ENCODE results near the gene PTPRN2. TPM values are rescaled to one million over a fixed set of nuclear protein-coding genes. Genes with fewer than 3 reads are reported as not detected.

PTPRN2 gene
- total and polyA plus RNA-seq, 2 of the 13 experiments (the other 11 are each of a cell fraction or from before 2014, with no cell fraction given), result 2.5 to 24.2 TPM

DNA sequence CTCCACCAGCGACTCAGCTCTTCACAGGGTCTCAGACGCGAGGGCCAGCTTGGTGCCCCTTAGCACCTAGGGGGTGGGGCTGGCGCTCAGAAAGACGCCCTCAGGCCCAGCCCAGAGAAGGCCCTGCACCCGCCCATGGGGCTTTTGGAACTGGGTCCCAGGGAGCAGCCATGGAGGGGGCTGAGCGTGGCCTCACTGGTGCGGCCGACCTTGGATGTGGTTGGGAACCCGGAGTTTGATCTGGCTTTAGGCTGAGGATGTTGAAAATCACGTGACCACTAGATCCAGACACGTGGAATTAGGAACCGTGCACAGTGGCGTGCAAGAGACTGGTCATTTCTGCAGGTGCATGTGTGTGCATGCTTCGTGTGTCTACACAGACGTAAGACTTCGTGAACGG is 1065.4 kb downstream of the PTPRN2 start:
- H3K9ac ChIP-seq (ENCODE audit: insufficient read depth, low read depth, low read length), result no peak overlapping the region
- ATAC-seq (no peak), FAIRE-seq (no peak), DNase-seq (ENCODE audit: low spot score) (no peak)
- H3K4me3 ChIP-seq (replicated peaks in 1 of 3; ENCODE audit: insufficient read depth in 1 of 3, low read depth in 2 of 3, low read length in 3 of 3), result no peak overlapping the region
- H3K79me2 ChIP-seq (ENCODE audit: insufficient read depth, low read length), result no peaks in the 10 kb centered on the region
- in situ Hi-C loops (cut with HindIII; ENCODE audit: extremely low pct_ligation_motif_present, low pct_unique_long_range_greater_than_20kb), result no loop called here
- no peaks in the 10 kb centered on the region for H3K4me1 ChIP-seq (ENCODE audit: insufficient read depth, low read length)
- CTCF ChIA-PET (ENCODE audit: low intra/inter-chr PET ratio, low total read pairs), result no interaction called here
- no peak overlapping the region for H3K4me2 ChIP-seq (ENCODE audit: low read depth, low read length)
- intact Hi-C loops (cut with micrococcal nuclease; ENCODE audit: unreplicated experiment), result no loop called here
- no peaks in the 10 kb centered on the region for H4K20me1 ChIP-seq (ENCODE audit: insufficient read depth, low read length)
- POLR2A ChIA-PET, result no interaction called here
- no peak overlapping the region for H3K27ac ChIP-seq (ENCODE audit: extremely low read length, insufficient read depth, low read length)
- no peaks in the 10 kb centered on the region for H3K9me3 ChIP-seq (ENCODE audit: low read length)
- no TSS peak for BruUV-seq (replicated peaks)
- 48% methylated on average over 12 of the region's 18 CpGs for WGBS (ENCODE audit: low lambda C conversion rate)
- no peaks in the 10 kb centered on the region for H3K36me3 ChIP-seq (replicated peaks in 1 of 2; ENCODE audit: control insufficient read depth in 1 of 2, insufficient read depth in 2 of 2, low read length in 2 of 2)
- no peak overlapping the region for H2AFZ ChIP-seq (ENCODE audit: low read length)
- peaks cover 17 to 97% of the 10 kb centered on the region in 2 experiments for H3K27me3 ChIP-seq (ENCODE audit: control insufficient read depth in 1 of 2, insufficient read depth in 2 of 2, low read length in 2 of 2)
- TF ChIP-seq, protein P1, sequence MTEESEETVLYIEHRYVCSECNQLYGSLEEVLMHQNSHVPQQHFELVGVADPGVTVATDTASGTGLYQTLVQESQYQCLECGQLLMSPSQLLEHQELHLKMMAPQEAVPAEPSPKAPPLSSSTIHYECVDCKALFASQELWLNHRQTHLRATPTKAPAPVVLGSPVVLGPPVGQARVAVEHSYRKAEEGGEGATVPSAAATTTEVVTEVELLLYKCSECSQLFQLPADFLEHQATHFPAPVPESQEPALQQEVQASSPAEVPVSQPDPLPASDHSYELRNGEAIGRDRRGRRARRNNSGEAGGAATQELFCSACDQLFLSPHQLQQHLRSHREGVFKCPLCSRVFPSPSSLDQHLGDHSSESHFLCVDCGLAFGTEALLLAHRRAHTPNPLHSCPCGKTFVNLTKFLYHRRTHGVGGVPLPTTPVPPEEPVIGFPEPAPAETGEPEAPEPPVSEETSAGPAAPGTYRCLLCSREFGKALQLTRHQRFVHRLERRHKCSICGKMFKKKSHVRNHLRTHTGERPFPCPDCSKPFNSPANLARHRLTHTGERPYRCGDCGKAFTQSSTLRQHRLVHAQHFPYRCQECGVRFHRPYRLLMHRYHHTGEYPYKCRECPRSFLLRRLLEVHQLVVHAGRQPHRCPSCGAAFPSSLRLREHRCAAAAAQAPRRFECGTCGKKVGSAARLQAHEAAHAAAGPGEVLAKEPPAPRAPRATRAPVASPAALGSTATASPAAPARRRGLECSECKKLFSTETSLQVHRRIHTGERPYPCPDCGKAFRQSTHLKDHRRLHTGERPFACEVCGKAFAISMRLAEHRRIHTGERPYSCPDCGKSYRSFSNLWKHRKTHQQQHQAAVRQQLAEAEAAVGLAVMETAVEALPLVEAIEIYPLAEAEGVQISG (CRISPR knock-in tag; IDR thresholded peaks at IDR 0.05), result no peak
- TF ChIP-seq PCBP1 (IDR thresholded peaks at IDR 0.05; ENCODE audit: borderline replicate concordance, low read depth, low read length) (no peak), GFI1 (CRISPR knock-in tag; IDR thresholded peaks at IDR 0.05; ENCODE audit: borderline replicate concordance) (no peak), KMT2A (CRISPR knock-in tag; IDR thresholded peaks at IDR 0.05) (no peak), MXI1 (IDR thresholded peaks at IDR 0.05; ENCODE audit: borderline replicate concordance, low read depth, low read length) (no peak), RARA (CRISPR knock-in tag; IDR thresholded peaks at IDR 0.05) (no peak), TBX3 (IDR thresholded peaks at IDR 0.05; ENCODE audit: borderline replicate concordance) (no peak), FOXM1 (CRISPR knock-in tag; IDR thresholded peaks at IDR 0.05) (no peak)
- TF ChIP-seq, protein P2, sequence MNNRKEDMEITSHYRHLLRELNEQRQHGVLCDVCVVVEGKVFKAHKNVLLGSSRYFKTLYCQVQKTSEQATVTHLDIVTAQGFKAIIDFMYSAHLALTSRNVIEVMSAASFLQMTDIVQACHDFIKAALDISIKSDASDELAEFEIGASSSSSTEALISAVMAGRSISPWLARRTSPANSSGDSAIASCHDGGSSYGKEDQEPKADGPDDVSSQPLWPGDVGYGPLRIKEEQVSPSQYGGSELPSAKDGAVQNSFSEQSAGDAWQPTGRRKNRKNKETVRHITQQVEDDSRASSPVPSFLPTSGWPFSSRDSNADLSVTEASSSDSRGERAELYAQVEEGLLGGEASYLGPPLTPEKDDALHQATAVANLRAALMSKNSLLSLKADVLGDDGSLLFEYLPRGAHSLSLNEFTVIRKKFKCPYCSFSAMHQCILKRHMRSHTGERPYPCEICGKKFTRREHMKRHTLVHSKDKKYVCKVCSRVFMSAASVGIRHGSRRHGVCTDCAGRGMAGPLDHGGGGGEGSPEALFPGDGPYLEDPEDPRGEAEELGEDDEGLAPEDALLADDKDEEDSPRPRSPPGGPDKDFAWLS (CRISPR knock-in tag; IDR thresholded peaks at IDR 0.05; ENCODE audit: borderline replicate concordance), result no peak
- TF ChIP-seq, protein P3, sequence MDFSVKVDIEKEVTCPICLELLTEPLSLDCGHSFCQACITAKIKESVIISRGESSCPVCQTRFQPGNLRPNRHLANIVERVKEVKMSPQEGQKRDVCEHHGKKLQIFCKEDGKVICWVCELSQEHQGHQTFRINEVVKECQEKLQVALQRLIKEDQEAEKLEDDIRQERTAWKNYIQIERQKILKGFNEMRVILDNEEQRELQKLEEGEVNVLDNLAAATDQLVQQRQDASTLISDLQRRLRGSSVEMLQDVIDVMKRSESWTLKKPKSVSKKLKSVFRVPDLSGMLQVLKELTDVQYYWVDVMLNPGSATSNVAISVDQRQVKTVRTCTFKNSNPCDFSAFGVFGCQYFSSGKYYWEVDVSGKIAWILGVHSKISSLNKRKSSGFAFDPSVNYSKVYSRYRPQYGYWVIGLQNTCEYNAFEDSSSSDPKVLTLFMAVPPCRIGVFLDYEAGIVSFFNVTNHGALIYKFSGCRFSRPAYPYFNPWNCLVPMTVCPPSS (IDR thresholded peaks at IDR 0.05), result no peak
- TF ChIP-seq, protein P4, sequence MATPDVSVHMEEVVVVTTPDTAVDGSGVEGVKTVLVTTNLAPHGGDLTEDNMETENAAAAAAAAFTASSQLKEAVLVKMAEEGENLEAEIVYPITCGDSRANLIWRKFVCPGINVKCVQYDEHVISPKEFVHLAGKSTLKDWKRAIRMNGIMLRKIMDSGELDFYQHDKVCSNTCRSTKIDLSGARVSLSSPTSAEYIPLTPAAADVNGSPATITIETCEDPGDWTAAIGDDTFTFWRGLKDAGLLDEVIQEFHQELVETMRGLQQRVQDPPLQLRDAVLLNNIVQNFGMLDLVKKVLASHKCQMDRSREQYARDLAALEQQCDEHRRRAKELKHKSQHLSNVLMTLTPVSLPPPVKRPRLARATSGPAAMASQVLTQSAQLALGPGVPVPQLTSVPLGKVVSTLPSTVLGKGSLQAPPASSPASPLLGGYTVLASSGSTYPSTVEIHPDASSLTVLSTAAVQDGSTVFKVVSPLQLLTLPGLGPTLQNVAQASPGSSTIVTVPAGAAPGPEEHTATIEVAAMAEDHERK (CRISPR knock-in tag; IDR thresholded peaks at IDR 0.05; ENCODE audit: low read depth), result no peak
- TF ChIP-seq, protein P5, sequence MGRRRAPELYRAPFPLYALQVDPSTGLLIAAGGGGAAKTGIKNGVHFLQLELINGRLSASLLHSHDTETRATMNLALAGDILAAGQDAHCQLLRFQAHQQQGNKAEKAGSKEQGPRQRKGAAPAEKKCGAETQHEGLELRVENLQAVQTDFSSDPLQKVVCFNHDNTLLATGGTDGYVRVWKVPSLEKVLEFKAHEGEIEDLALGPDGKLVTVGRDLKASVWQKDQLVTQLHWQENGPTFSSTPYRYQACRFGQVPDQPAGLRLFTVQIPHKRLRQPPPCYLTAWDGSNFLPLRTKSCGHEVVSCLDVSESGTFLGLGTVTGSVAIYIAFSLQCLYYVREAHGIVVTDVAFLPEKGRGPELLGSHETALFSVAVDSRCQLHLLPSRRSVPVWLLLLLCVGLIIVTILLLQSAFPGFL (CRISPR knock-in tag; IDR thresholded peaks at IDR 0.05), result no peak
- TF ChIP-seq, protein P6, sequence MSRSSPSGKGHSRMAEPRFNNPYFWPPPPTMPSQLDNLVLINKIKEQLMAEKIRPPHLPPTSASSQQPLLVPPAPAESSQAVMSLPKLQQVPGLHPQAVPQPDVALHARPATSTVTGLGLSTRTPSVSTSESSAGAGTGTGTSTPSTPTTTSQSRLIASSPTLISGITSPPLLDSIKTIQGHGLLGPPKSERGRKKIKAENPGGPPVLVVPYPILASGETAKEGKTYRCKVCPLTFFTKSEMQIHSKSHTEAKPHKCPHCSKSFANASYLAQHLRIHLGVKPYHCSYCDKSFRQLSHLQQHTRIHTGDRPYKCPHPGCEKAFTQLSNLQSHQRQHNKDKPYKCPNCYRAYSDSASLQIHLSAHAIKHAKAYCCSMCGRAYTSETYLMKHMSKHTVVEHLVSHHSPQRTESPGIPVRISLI (CRISPR knock-in tag; IDR thresholded peaks at IDR 0.05; ENCODE audit: borderline replicate concordance), result no peak
